ENCODE measurements around the gene TARS2.

GRCh38 chr1:150554086-150554452 lies 66.8 kb downstream of the TARS2 start:
- no peak for TF ChIP-seq MAX (IDR thresholded peaks at IDR 0.05; ENCODE audit: low read depth, low read length)
- no peak for TF ChIP-seq CTCF (IDR thresholded peaks at IDR 0.05 in 2 of 3, conservative IDR thresholded peaks at IDR 0.05 in 1 of 3; ENCODE audit: control insufficient read depth in 2 of 3, extremely low read depth in 1 of 3, insufficient read depth in 1 of 3, low read depth in 3 of 3, low read length in 3 of 3)
- no peak for TF ChIP-seq POLR2A (IDR thresholded peaks at IDR 0.05; ENCODE audit: low read depth, low read length)
- TF ChIP-seq ESRRA (IDR thresholded peaks at IDR 0.05; ENCODE audit: low read length): no peak
- TF ChIP-seq, protein P1, sequence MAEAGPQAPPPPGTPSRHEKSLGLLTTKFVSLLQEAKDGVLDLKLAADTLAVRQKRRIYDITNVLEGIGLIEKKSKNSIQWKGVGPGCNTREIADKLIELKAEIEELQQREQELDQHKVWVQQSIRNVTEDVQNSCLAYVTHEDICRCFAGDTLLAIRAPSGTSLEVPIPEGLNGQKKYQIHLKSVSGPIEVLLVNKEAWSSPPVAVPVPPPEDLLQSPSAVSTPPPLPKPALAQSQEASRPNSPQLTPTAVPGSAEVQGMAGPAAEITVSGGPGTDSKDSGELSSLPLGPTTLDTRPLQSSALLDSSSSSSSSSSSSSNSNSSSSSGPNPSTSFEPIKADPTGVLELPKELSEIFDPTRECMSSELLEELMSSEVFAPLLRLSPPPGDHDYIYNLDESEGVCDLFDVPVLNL (IDR thresholded peaks at IDR 0.05; ENCODE audit: low read depth, low read length): no peak
- TF ChIP-seq RAD51 (IDR thresholded peaks at IDR 0.05): no peak
- no peak for TF ChIP-seq USF2 (IDR thresholded peaks at IDR 0.05; ENCODE audit: borderline replicate concordance, low read depth, low read length)
- TF ChIP-seq TARDBP (IDR thresholded peaks at IDR 0.05; ENCODE audit: borderline replicate concordance): no peak

Data from GM12878 (cell line).